ENCODE data around the gene IGSF3.

- TF ChIP-seq POLR2AphosphoS5 (IDR thresholded peaks at IDR 0.05; ENCODE audit: borderline replicate concordance, low read depth, low read length) (no peak), EZH2 (IDR thresholded peaks at IDR 0.05) (no peak)
Measured at GRCh38 chr1:116666187-116667077, 1.1 kb downstream of the IGSF3 start.
